H1 (cell line): ENCODE measurements around the gene NOC2L. TPM values are rescaled to one million over a fixed set of nuclear protein-coding genes. Genes with fewer than 3 reads are reported as not detected.

Source experiments
- CTCF ChIA-PET: fragments of 300-600 bp; sonication (Branson Sonifier 250); formaldehyde crosslinking; loops from one replicate; lab custom pipeline; 2021; ENCODE audit not compliant: partially characterized antibody; lab: Charles Lee
- POLR2A ChIA-PET: fragments of 300-600 bp; sonication (Branson Sonifier 250); formaldehyde crosslinking; loops from one replicate; lab custom pipeline; 2021; ENCODE audit warnings: inconsistent platforms; ENCODE audit not compliant: partially characterized antibody; lab: Charles Lee
- DNase-seq, 2 experiments: peaks; one replicate each; pipeline versions ENCODE4 v3.0.0 to v3.0.0-alpha.2; 2010 to 2022; ENCODE audit warnings: low spot score in 2 of 2, low read depth in 1 of 2, mixed read lengths in 1 of 2
- FAIRE-seq: peaks from 2 replicates; lab custom pipeline; 2011; peaks lifted over from hg19 to GRCh38; lab: Jason Lieb, UNC
- H2AFZ ChIP-seq: 2 replicates; pipeline ENCODE4 v1.8.1; 2012; ENCODE audit warnings: low read length, inconsistent platforms
- H2AK5ac ChIP-seq: 2 replicates; pipeline ENCODE4 v1.6.1; 2013; ENCODE audit warnings: low read depth, low read length
- H2BK120ac ChIP-seq: replicated peaks from 2 replicates; pipeline ENCODE3; 2013; ENCODE audit warnings: low read depth, low read length, inconsistent platforms
- H2BK12ac ChIP-seq: 2 replicates; pipeline ENCODE4 v1.6.1; 2013; ENCODE audit warnings: low read depth, low read length
- H2BK15ac ChIP-seq: 2 replicates; pipeline ENCODE4 v1.6.1; 2013; ENCODE audit warnings: low read length
- H2BK20ac ChIP-seq: 2 replicates; pipeline ENCODE4 v1.6.1; 2013; ENCODE audit warnings: low read length
- H2BK5ac ChIP-seq: 2 replicates; pipeline ENCODE4 v1.6.1; 2013; ENCODE audit warnings: low read depth, low read length
- H3K14ac ChIP-seq: 2 replicates; pipeline ENCODE4 v1.6.1; 2013; ENCODE audit warnings: inconsistent platforms; ENCODE audit not compliant: insufficient read length
- H3K18ac ChIP-seq: 2 replicates; pipeline ENCODE4 v1.6.1; 2013; ENCODE audit warnings: low read length; ENCODE audit errors: extremely low read depth
- H3K23ac ChIP-seq: 2 replicates; pipeline ENCODE4 v1.6.1; 2013; ENCODE audit warnings: inconsistent platforms; ENCODE audit not compliant: insufficient read length
- H3K23me2 ChIP-seq: 2 replicates; pipeline ENCODE4 v1.6.1; 2013; ENCODE audit warnings: low read depth, low read length
- H3K27ac ChIP-seq: 2 replicates; pipeline ENCODE4 v1.6.1; 2011; ENCODE audit warnings: low read depth, low read length, inconsistent platforms
- H3K27me3 ChIP-seq, 4 experiments: replicated peaks in 1 of 4; 1 replicate in 1 of 4; 2 replicates in 3 of 4; pipeline versions ENCODE4 v1.6.1 to v1.8.1; 2011 to 2013; ENCODE audit warnings: low read length in 3 of 4, mild to moderate bottlenecking in 3 of 4, inconsistent platforms in 2 of 4, mixed read lengths in 2 of 4, moderate library complexity in 1 of 4; ENCODE audit not compliant: control insufficient read depth in 3 of 4, insufficient read depth in 3 of 4; ENCODE audit errors: extremely low read depth in 1 of 4
- H3K36me3 ChIP-seq, 4 experiments: 2 replicates each; pipeline versions ENCODE4 v1.6.1 to v1.8.1; 2011 to 2013; ENCODE audit warnings: mild to moderate bottlenecking in 4 of 4, low read length in 3 of 4, moderate library complexity in 2 of 4, control low read depth in 1 of 4, inconsistent platforms in 1 of 4; ENCODE audit not compliant: insufficient read depth in 4 of 4, control insufficient read depth in 2 of 4
- H3K4ac ChIP-seq: replicated peaks from 2 replicates; pipeline ENCODE3; 2013; ENCODE audit warnings: low read length, low read depth, mixed read lengths, inconsistent platforms; ENCODE audit not compliant: insufficient read length
- H3K4me1 ChIP-seq, 4 experiments: replicated peaks in 1 of 4; 1 replicate in 1 of 4; 2 replicates in 3 of 4; pipeline versions ENCODE4 v1.6.1 to v1.8.1; 2011 to 2013; ENCODE audit warnings: low read length in 3 of 4, inconsistent platforms in 2 of 4, mixed read lengths in 1 of 4; ENCODE audit not compliant: insufficient read depth in 4 of 4, control insufficient read depth in 3 of 4
- H3K4me2 ChIP-seq, 2 experiments: 2 replicates each; pipeline versions ENCODE4 v1.6.1 to v1.8.1; 2011 to 2013; ENCODE audit warnings: low read depth in 2 of 2, low read length in 2 of 2, control low read depth in 1 of 2, inconsistent platforms in 1 of 2, mild to moderate bottlenecking in 1 of 2; ENCODE audit not compliant: insufficient read depth in 1 of 2
- H3K4me3 ChIP-seq, 4 experiments: fragments of 200-600, 300-600 bp in 1 of 4; sonication (generic), shearing (Covaris generic), sonication (Bioruptor Twin) in 1 of 4; 2 replicates each; pipeline versions ENCODE4 v1.5.1 to v1.8.1; 2011 to 2016; ENCODE audit warnings: low read length in 4 of 4, low read depth in 3 of 4, control low read depth in 2 of 4, inconsistent platforms in 2 of 4, mild to moderate bottlenecking in 2 of 4, mixed read lengths in 1 of 4, moderate library complexity in 1 of 4; ENCODE audit not compliant: insufficient read depth in 2 of 4; ENCODE audit errors: extremely low read depth in 1 of 4
- H3K56ac ChIP-seq: replicated peaks from 2 replicates; pipeline ENCODE3; 2013; ENCODE audit warnings: low read depth, mild to moderate bottlenecking, mixed read lengths, low read length, inconsistent platforms; ENCODE audit not compliant: insufficient read length
- H3K79me1 ChIP-seq: 2 replicates; pipeline ENCODE4 v1.6.1; 2013; ENCODE audit warnings: low read depth, low read length, control low read depth
- H3K79me2 ChIP-seq, 2 experiments: 2 replicates each; pipeline versions ENCODE4 v1.6.1 to v1.8.1; 2012 to 2013; ENCODE audit warnings: low read length in 2 of 2, mild to moderate bottlenecking in 2 of 2, inconsistent platforms in 1 of 2; ENCODE audit not compliant: insufficient read depth in 2 of 2, control insufficient read depth in 1 of 2
- H3K9ac ChIP-seq, 4 experiments: replicated peaks in 1 of 4; 1 replicate in 1 of 4; 2 replicates in 3 of 4; pipeline versions ENCODE4 v1.6.1 to v1.8.1; 2011 to 2013; ENCODE audit warnings: low read depth in 3 of 4, low read length in 3 of 4, control low read depth in 2 of 4, mild to moderate bottlenecking in 2 of 4, moderate library complexity in 2 of 4, inconsistent platforms in 1 of 4; ENCODE audit errors: extremely low read depth in 1 of 4
- H3K9me3 ChIP-seq, 2 experiments: 2 replicates each; pipeline versions ENCODE4 v1.6.1 to v1.8.1; 2012 to 2013; ENCODE audit warnings: mild to moderate bottlenecking in 2 of 2, moderate library complexity in 2 of 2, control low read depth in 1 of 2, inconsistent platforms in 1 of 2, low read depth in 1 of 2, low read length in 1 of 2, mixed read lengths in 1 of 2; ENCODE audit not compliant: insufficient read depth in 2 of 2
- H4K20me1 ChIP-seq, 2 experiments: replicated peaks in 1 of 2; 2 replicates each; pipeline versions ENCODE3 to v1.8.1; 2011 to 2013; ENCODE audit warnings: inconsistent platforms in 2 of 2, low read length in 2 of 2, mild to moderate bottlenecking in 1 of 2; ENCODE audit not compliant: insufficient read depth in 2 of 2, control insufficient read depth in 1 of 2
- H4K5ac ChIP-seq: 2 replicates; pipeline ENCODE4 v1.6.1; 2013; ENCODE audit warnings: low read length, low read depth, mixed read lengths, inconsistent platforms; ENCODE audit not compliant: insufficient read length
- H4K8ac ChIP-seq: 2 replicates; pipeline ENCODE4 v1.8.0; 2013; ENCODE audit warnings: mild to moderate bottlenecking, moderate library complexity, low read length, inconsistent platforms; ENCODE audit not compliant: insufficient read depth; ENCODE audit errors: extremely low read depth
- H4K91ac ChIP-seq: replicated peaks from 2 replicates; pipeline ENCODE3; 2013; ENCODE audit warnings: low read length, mixed read lengths, inconsistent platforms; ENCODE audit not compliant: insufficient read length
- CBX8 ChIP-seq: fragments of 300-800, 300-1000 bp; sonication (generic); IDR thresholded peaks from 2 replicates; pipeline ENCODE4 v1.7.1; 2016; ENCODE audit warnings: low read depth, low read length, borderline replicate concordance
- CHD2 ChIP-seq: IDR thresholded peaks from 2 replicates; pipeline ENCODE4 v1.6.1; 2012; ENCODE audit warnings: low read length, improper control_type of control experiment
- CTBP2 ChIP-seq: IDR thresholded peaks from 2 replicates; pipeline ENCODE4 v1.7.0; 2011; ENCODE audit warnings: borderline replicate concordance, mild to moderate bottlenecking, moderate library complexity, mixed read lengths, low read length; ENCODE audit not compliant: insufficient read depth, insufficient read length
- GTF2F1 ChIP-seq: IDR thresholded peaks from 2 replicates; pipeline ENCODE4 v1.6.1; 2012; ENCODE audit warnings: low read depth, low read length, improper control_type of control experiment, borderline replicate concordance
- HDAC6 ChIP-seq: IDR thresholded peaks from one replicate; pipeline ENCODE4 v1.7.1; 2012; ENCODE audit warnings: low read depth, mild to moderate bottlenecking, inconsistent platforms, low read length, moderate library complexity
- NANOG ChIP-seq: IDR thresholded peaks from 2 replicates; pipeline ENCODE4 v1.6.1; 2011; ENCODE audit warnings: low read length, low read depth, mild to moderate bottlenecking, inconsistent platforms; ENCODE audit not compliant: insufficient read depth, poor library complexity, severe bottlenecking
- PHF8 ChIP-seq: fragments of 200-600 bp; sonication (generic); conservative IDR thresholded peaks from 2 replicates; pipeline ENCODE4 v1.7.1; 2012; ENCODE audit warnings: low read depth, mild to moderate bottlenecking, inconsistent platforms, low read length, moderate library complexity
- SAP30 ChIP-seq: fragments of 300-600 bp; sonication (generic); IDR thresholded peaks from 2 replicates; pipeline ENCODE4 v1.7.1; 2012; ENCODE audit warnings: low read length, moderate library complexity, mild to moderate bottlenecking, inconsistent platforms; ENCODE audit not compliant: insufficient read depth, insufficient replicate concordance
- SIN3A ChIP-seq, 2 experiments: IDR thresholded peaks in 1 of 2; conservative IDR thresholded peaks in 1 of 2; 2 replicates each; pipeline ENCODE4 v1.6.1; 2011 to 2012; ENCODE audit warnings: low read length in 2 of 2, improper control_type of control experiment in 1 of 2, low read depth in 1 of 2, mild to moderate bottlenecking in 1 of 2
- SP1 ChIP-seq: IDR thresholded peaks from 2 replicates; pipeline ENCODE4 v1.6.1; 2011; ENCODE audit warnings: low read depth, low read length
- SUZ12 ChIP-seq: fragments of 200-600 bp; sonication (generic); IDR thresholded peaks from 2 replicates; pipeline ENCODE4 v1.6.1; 2012; ENCODE audit warnings: mild to moderate bottlenecking, inconsistent platforms, low read length, moderate library complexity, mixed read lengths
- WGBS, 2 experiments: shearing (Covaris generic) in 1 of 2; methylation state at CpG; one replicate each; pipeline versions ENCODE4 v1.1.6 to v1.1.7; 2013 to 2015; ENCODE audit warnings: low lambda C conversion rate in 2 of 2, mixed read lengths in 2 of 2, inconsistent platforms in 1 of 2, low coverage in 1 of 2, missing lambda C conversion rate in 1 of 2; ENCODE audit not compliant: insufficient replicate concordance in 2 of 2, insufficient coverage in 1 of 2, insufficient read length in 1 of 2; ENCODE audit errors: extremely low coverage in 1 of 2, missing lambda C conversion rate in 1 of 2; 5-methylcytosine and 5-hydroxymethylcytosine counted together
- polyA plus RNA-seq, 7 experiments: library from polyadenylated mRNA; depleted of rRNA in 3 of 7; stranded (reverse) in 5 of 7; unstranded in 2 of 7; fragments of >200 nt in 5 of 7; fragments of 200-250 nt in 2 of 7; gene quantifications; 1 replicate in 5 of 7; 2 replicates in 1 of 7; 4 replicates in 1 of 7; pipeline versions ENCODE4 v1.2.1 to v1.2.3, GENCODE V29; 2011 to 2013; ENCODE audit warnings: missing spikeins in 2 of 7, mixed read lengths in 2 of 7
- total RNA-seq: library from RNA; stranded (reverse); fragmentation: NEBNext Ultra II Directional; extraction: Animal tissue kit (Norgen Biotek cat#: 25700); gene quantifications from 2 replicates; pipeline ENCODE4 v1.2.1, GENCODE V29; 2021

NOC2L gene
- total and polyA plus RNA-seq, 2 of the 8 experiments (the other 6 are each of a cell fraction or from before 2014, with no cell fraction given) = 74.7 to 130 TPM

GRCh38 chr1:912740-913301, 46.2 kb downstream of the NOC2L start:
- H2AFZ ChIP-seq = no peak overlapping the region
- peak overlapping the region; percentile 29; the same call in 1 of the 2 replicates for H2BK20ac ChIP-seq
- no peak overlapping the region for H3K4me2 ChIP-seq
- FAIRE-seq (no peak), DNase-seq (peak in 1 of 2 experiments; percentile 63)
- H3K27ac ChIP-seq = no peak overlapping the region
- peaks cover 0 to 72% (median 45%) of the 10 kb centered on the region in 4 experiments; a peak in 6 of 7 replicates for H3K27me3 ChIP-seq
- H3K14ac ChIP-seq = no peak overlapping the region
- ChIA-PET POLR2A (interaction anchor here (0.9 to 2.2 kb wide), 4 partner anchors 10 to 18 kb away, joined by 3 to 7 read pairs (median 4); partner anchors contain the start of gene SAMD11), CTCF (interaction anchor here (0.9 to 2.0 kb wide), 8 partner anchors 8 to 32 kb away, joined by 3 to 18 read pairs (median 6); partner anchors contain the start of gene SAMD11)
- no peak overlapping the region for H2BK120ac ChIP-seq
- no peak overlapping the region for H3K4ac ChIP-seq
- H2BK15ac ChIP-seq = peak overlapping the region; percentile 81; the same call in 1 of the 2 replicates
- H4K20me1 ChIP-seq = peaks cover 5 to 9% of the 10 kb centered on the region in 2 experiments
- H4K8ac ChIP-seq = no peak overlapping the region; the same call in 1 of the 2 replicates
- no peaks in the 10 kb centered on the region; a peak in 1 of 4 replicates for H3K9me3 ChIP-seq
- WGBS, 2 experiments = 61% methylated on average over 24 of the region's 24 CpGs; no CpG with 5 or more reads in 1 of the 2 experiments
- H3K79me2 ChIP-seq = no peaks in the 10 kb centered on the region
- H3K9ac ChIP-seq = no peak overlapping the region
- H3K36me3 ChIP-seq = no peaks in the 10 kb centered on the region
- no peaks in the 10 kb centered on the region; a peak in 1 of 7 replicates for H3K4me1 ChIP-seq
- no peak overlapping the region for H3K4me3 ChIP-seq
- 0 out of 2 replicates have a peak overlapping the region, but pooled peaks have one; percentile 9 for H2BK12ac ChIP-seq
- H3K18ac ChIP-seq = no peak overlapping the region
- H2AK5ac ChIP-seq = no peak overlapping the region
- no peak overlapping the region for H2BK5ac ChIP-seq
- no peaks in the 10 kb centered on the region for H3K23me2 ChIP-seq
- H4K5ac ChIP-seq = no peak overlapping the region
- no peak overlapping the region for H4K91ac ChIP-seq
- H3K79me1 ChIP-seq = no peaks in the 10 kb centered on the region
- no peak overlapping the region for H3K23ac ChIP-seq
- no peak overlapping the region for H3K56ac ChIP-seq
- no peak for TF ChIP-seq HDAC6
- TF ChIP-seq SUZ12 = no peak
- TF ChIP-seq SAP30 = no peak
- TF ChIP-seq SIN3A (conservative IDR thresholded peaks at IDR 0.05 in 1 of 2, IDR thresholded peaks at IDR 0.05 in 1 of 2; ENCODE audit: low read depth in 1 of 2, low read length in 2 of 2) = peak in 1 of 2 experiments; percentile 38; a peak in 1 of 4 replicates
- no peak for TF ChIP-seq NANOG
- TF ChIP-seq CHD2 = no peak
- TF ChIP-seq GTF2F1 = no peak
- no peak for TF ChIP-seq CTBP2
- no peak for TF ChIP-seq PHF8
- TF ChIP-seq CBX8 = no peak
- TF ChIP-seq SP1 = no peak
